ENCODE data around the gene LRRC74B. TPM values are rescaled to one million over a fixed set of nuclear protein-coding genes. Genes with fewer than 3 reads are reported as not detected.
"Not testable (repeated sequence)": the region's sequence is repeated elsewhere in the genome, so short reads cannot be mapped to it uniquely, and the experiment has no call there.

Gene LRRC74B
- polyA plus RNA-seq, 1 of the 3 experiments (the other 2 are of a cell fraction): 0.03 TPM

DNA sequence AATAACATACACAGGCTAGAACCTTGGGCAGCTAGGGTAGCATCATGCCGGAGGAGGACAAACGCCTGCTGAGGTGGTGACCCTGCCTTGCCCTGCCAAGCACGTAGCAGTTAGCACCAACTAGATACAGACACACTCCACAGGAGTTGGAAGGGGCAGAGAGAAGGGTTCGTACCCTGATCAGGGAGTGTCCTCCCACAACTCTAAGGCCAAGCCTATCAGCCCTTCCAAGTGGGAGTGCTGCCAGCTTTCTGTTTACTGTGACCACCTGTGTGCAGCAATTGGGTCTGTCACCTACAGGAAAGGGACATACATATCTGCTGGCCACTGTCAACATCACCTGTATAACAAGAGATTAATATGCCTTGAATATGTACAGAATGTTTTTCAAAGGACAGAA, 42.0 kb upstream of the LRRC74B start:
- WGBS (ENCODE audit: low lambda C conversion rate): 90% methylated on average over 4 of the region's 4 CpGs

GRCh38 chr22:21009208-21009607, 36.5 kb upstream of the LRRC74B start:
- 92% methylated on average over 9 of the region's 13 CpGs for WGBS (ENCODE audit: low lambda C conversion rate)
- H4K20me1 ChIP-seq (ENCODE audit: insufficient read depth); H3K9me2 ChIP-seq; H3K4me3 ChIP-seq (ENCODE audit: low read depth in 2 of 2, low read length in 1 of 2); H3K9ac ChIP-seq; H3K27ac ChIP-seq (ENCODE audit: low read depth in 2 of 2, low read length in 1 of 2); H3K4me2 ChIP-seq; H3F3A ChIP-seq (replicated peaks; ENCODE audit: insufficient read depth); H3K27me3 ChIP-seq (ENCODE audit: insufficient read depth); H3K79me2 ChIP-seq (ENCODE audit: insufficient read depth); H3K36me3 ChIP-seq (replicated peaks in 1 of 2; ENCODE audit: control insufficient read depth in 1 of 2, insufficient read depth in 2 of 2, low read length in 1 of 2); H2AFZ ChIP-seq (ENCODE audit: low read depth); POLR2A ChIA-PET; DNase-seq; CTCF ChIA-PET; H3K9me3 ChIP-seq: not testable (repeated sequence)
- peaks cover 0 to 15% of the 10 kb centered on the region in 2 experiments; a peak in 1 of 4 replicates for H3K4me1 ChIP-seq (ENCODE audit: control insufficient read depth in 1 of 2, insufficient read depth in 2 of 2, low read depth in 1 of 2, low read length in 1 of 2)

More for the DNA sequence above, 42.0 kb upstream of the LRRC74B start:
- Histone ChIP-seq H2AFZ (ENCODE audit: low read depth) (no peak overlapping the region), H3K4me2 (peak overlapping the region; percentile 95; the same call in 1 of the 2 replicates), H3K4me1 (ENCODE audit: control insufficient read depth in 1 of 2, insufficient read depth in 2 of 2, low read depth in 1 of 2, low read length in 1 of 2) (peaks cover 12 to 37% of the 10 kb centered on the region in 2 experiments; a peak in 3 of 4 replicates), H3K27ac (ENCODE audit: low read depth in 2 of 2, low read length in 1 of 2) (0 out of 4 replicates have a peak overlapping the region, but pooled peaks of 1 of the 2 experiments have one; percentile 5), H3K4me3 (ENCODE audit: low read depth in 2 of 2, low read length in 1 of 2) (no peak overlapping the region; a peak in 2 of 4 replicates), H3K36me3 (replicated peaks in 1 of 2; ENCODE audit: control insufficient read depth in 1 of 2, insufficient read depth in 2 of 2, low read length in 1 of 2) (peaks cover 7 to 17% of the 10 kb centered on the region in 2 experiments), H3K79me2 (ENCODE audit: insufficient read depth) (peaks cover 37% of the 10 kb centered on the region), H3K9me2 (no peaks in the 10 kb centered on the region), H3F3A (replicated peaks; ENCODE audit: insufficient read depth) (peaks cover 16% of the 10 kb centered on the region), H4K20me1 (ENCODE audit: insufficient read depth) (0 out of 2 replicates have a peak, but pooled peaks cover 2% of the 10 kb centered on the region), H3K27me3 (ENCODE audit: insufficient read depth) (no peaks in the 10 kb centered on the region), H3K9ac (no peak overlapping the region), H3K9me3 (no peaks in the 10 kb centered on the region)
- DNase-seq: no peak
- POLR2A ChIA-PET: interaction anchor here (0.7 to 3.3 kb wide), 2 partner anchors 10 to 22 kb away, joined by 3 to 34 read pairs; partner anchors contain the start of genes LZTR1 and P2RX6
- CTCF ChIA-PET: interaction anchor here (2.1 to 2.6 kb wide), 3 partner anchors 9 to 119 kb away, joined by 9 to 11 read pairs (median 9); no protein-coding TSS in a partner anchor
- TF ChIP-seq, protein P1, sequence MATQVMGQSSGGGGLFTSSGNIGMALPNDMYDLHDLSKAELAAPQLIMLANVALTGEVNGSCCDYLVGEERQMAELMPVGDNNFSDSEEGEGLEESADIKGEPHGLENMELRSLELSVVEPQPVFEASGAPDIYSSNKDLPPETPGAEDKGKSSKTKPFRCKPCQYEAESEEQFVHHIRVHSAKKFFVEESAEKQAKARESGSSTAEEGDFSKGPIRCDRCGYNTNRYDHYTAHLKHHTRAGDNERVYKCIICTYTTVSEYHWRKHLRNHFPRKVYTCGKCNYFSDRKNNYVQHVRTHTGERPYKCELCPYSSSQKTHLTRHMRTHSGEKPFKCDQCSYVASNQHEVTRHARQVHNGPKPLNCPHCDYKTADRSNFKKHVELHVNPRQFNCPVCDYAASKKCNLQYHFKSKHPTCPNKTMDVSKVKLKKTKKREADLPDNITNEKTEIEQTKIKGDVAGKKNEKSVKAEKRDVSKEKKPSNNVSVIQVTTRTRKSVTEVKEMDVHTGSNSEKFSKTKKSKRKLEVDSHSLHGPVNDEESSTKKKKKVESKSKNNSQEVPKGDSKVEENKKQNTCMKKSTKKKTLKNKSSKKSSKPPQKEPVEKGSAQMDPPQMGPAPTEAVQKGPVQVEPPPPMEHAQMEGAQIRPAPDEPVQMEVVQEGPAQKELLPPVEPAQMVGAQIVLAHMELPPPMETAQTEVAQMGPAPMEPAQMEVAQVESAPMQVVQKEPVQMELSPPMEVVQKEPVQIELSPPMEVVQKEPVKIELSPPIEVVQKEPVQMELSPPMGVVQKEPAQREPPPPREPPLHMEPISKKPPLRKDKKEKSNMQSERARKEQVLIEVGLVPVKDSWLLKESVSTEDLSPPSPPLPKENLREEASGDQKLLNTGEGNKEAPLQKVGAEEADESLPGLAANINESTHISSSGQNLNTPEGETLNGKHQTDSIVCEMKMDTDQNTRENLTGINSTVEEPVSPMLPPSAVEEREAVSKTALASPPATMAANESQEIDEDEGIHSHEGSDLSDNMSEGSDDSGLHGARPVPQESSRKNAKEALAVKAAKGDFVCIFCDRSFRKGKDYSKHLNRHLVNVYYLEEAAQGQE (IDR thresholded peaks at IDR 0.05; ENCODE audit: low read depth, low read length): no peak
- TF ChIP-seq TAF1 (IDR thresholded peaks at IDR 0.05; ENCODE audit: borderline replicate concordance, low read depth, low read length) (no peak), SMC3 (IDR thresholded peaks at IDR 0.05; ENCODE audit: low read depth, low read length) (no peak), RXRA (IDR thresholded peaks at IDR 0.05; ENCODE audit: borderline replicate concordance, low read depth) (no peak), JUND (IDR thresholded peaks at IDR 0.05) (no peak), MEF2A (IDR thresholded peaks at IDR 0.05; ENCODE audit: borderline replicate concordance, low read depth) (no peak), GATA2 (CRISPR knock-in tag; IDR thresholded peaks at IDR 0.05) (no peak), MXI1 (IDR thresholded peaks at IDR 0.05; ENCODE audit: low read depth, low read length) (no peak), POLR2AphosphoS5 (IDR thresholded peaks at IDR 0.05; ENCODE audit: low read depth, low read length) (no peak), RAD21 (IDR thresholded peaks at IDR 0.05; ENCODE audit: low read length) (no peak), NRF1 (IDR thresholded peaks at IDR 0.05; ENCODE audit: low read depth, low read length) (no peak), GABPA (IDR thresholded peaks at IDR 0.05; ENCODE audit: low read depth) (no peak), YY1 (IDR thresholded peaks at IDR 0.05; ENCODE audit: low read depth) (no peak), CHD2 (IDR thresholded peaks at IDR 0.05; ENCODE audit: low read length, partially characterized antibody) (no peak), TCF12 (IDR thresholded peaks at IDR 0.05) (no peak), RCOR1 (IDR thresholded peaks at IDR 0.05; ENCODE audit: low read length) (no peak), SIN3A (IDR thresholded peaks at IDR 0.05; ENCODE audit: borderline replicate concordance, low read depth, low read length) (no peak), ELF1 (IDR thresholded peaks at IDR 0.05) (no peak), EZH2phosphoT487 (IDR thresholded peaks at IDR 0.05; ENCODE audit: borderline replicate concordance, low read depth) (no peak)
- TF ChIP-seq, protein P2, sequence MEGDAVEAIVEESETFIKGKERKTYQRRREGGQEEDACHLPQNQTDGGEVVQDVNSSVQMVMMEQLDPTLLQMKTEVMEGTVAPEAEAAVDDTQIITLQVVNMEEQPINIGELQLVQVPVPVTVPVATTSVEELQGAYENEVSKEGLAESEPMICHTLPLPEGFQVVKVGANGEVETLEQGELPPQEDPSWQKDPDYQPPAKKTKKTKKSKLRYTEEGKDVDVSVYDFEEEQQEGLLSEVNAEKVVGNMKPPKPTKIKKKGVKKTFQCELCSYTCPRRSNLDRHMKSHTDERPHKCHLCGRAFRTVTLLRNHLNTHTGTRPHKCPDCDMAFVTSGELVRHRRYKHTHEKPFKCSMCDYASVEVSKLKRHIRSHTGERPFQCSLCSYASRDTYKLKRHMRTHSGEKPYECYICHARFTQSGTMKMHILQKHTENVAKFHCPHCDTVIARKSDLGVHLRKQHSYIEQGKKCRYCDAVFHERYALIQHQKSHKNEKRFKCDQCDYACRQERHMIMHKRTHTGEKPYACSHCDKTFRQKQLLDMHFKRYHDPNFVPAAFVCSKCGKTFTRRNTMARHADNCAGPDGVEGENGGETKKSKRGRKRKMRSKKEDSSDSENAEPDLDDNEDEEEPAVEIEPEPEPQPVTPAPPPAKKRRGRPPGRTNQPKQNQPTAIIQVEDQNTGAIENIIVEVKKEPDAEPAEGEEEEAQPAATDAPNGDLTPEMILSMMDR (IDR thresholded peaks at IDR 0.05): no peak

Data from SK-N-SH (cell line).